Measurements from ENCODE around the gene WNT2B. TPM values are rescaled to one million over a fixed set of nuclear protein-coding genes. Genes with fewer than 3 reads are reported as not detected.

WNT2B gene
- total and polyA plus RNA-seq, 2 donors (not counting 1 experiment from before 2014, with no cell fraction given) = 0.54 to 5.2 TPM

- Histone ChIP-seq H3K4me1 (ENCODE audit: control insufficient read depth in 2 of 2, insufficient read depth in 2 of 2, low read length in 2 of 2) (peaks cover 45 to 58% of the 10 kb centered on the region in 2 donors), H3K27ac (ENCODE audit: low read length in 2 of 2) (no peak overlapping the region), H3K79me2 (ENCODE audit: control insufficient read depth, insufficient read depth, low read length) (no peaks in the 10 kb centered on the region), H3K9ac (ENCODE audit: low read length) (no peak overlapping the region), H3K27me3 (replicated peaks in 1 of 4; ENCODE audit: control extremely low read depth in 1 of 4, control insufficient read depth in 3 of 4, insufficient read depth in 4 of 4, low read length in 3 of 4) (peaks cover 0 to 80% (median 28%) of the 10 kb centered on the region in 4 experiments), H4K20me1 (ENCODE audit: control insufficient read depth, insufficient read depth, low read length, poor library complexity, severe bottlenecking) (no peaks in the 10 kb centered on the region), H3K9me3 (ENCODE audit: control extremely low read depth in 1 of 3, control insufficient read depth in 2 of 3, insufficient read depth in 1 of 3, low read length in 2 of 3) (peaks cover 0 to 10% (median 0%) of the 10 kb centered on the region in 3 donors), H3K36me3 (replicated peaks in 1 of 2; ENCODE audit: control extremely low read depth in 1 of 2, control insufficient read depth in 1 of 2, extremely low read depth in 1 of 2, insufficient read depth in 2 of 2, low read length in 1 of 2) (no peaks in the 10 kb centered on the region), H3K4me2 (replicated peaks; ENCODE audit: low read depth, low read length, poor library complexity, severe bottlenecking) (no peak overlapping the region), H2AFZ (ENCODE audit: insufficient read depth, low read depth, low read length, poor library complexity, severe bottlenecking) (no peak overlapping the region), H3K4me3 (ENCODE audit: control extremely low read depth in 1 of 5, extremely low read depth in 1 of 5, insufficient read depth in 1 of 5, low read depth in 2 of 5, low read length in 4 of 5) (no peak overlapping the region)
- DNase-seq (no peak), ATAC-seq (ENCODE audit: low read depth) (no peak)
- ChIA-PET CTCF (interaction anchor here (1.3 kb wide), 1 partner anchor 111 kb away, joined by 3 read pairs; the partner anchor contains the start of gene CTTNBP2NL), POLR2A (no interaction called here)
- 97% methylated on average over 7 of the region's 8 CpGs for WGBS (ENCODE audit: insufficient coverage)
- peaks cover 31% of the 10 kb centered on the region for H3K27me3 Mint-ChIP-seq
- H3K4me1 Mint-ChIP-seq = peaks cover 46% of the 10 kb centered on the region
- no peaks in the 10 kb centered on the region for H3K9me3 Mint-ChIP-seq (ENCODE audit: insufficient read depth)
- intact Hi-C loops (cut with micrococcal nuclease) = loop anchor here (2.0 to 10.0 kb wide), 2 partner anchors 110 to 168 kb away; partner anchors contain the start of genes CTTNBP2NL and MOV10
- H3K4me3 Mint-ChIP-seq = peak overlapping the region; percentile 89
- TF ChIP-seq CTCF (IDR thresholded peaks at IDR 0.05) (no peak), EZH2 (IDR thresholded peaks at IDR 0.05; ENCODE audit: borderline replicate concordance, insufficient read depth, low read depth, low read length, poor library complexity, severe bottlenecking) (no peak)
- H3K27ac Mint-ChIP-seq = peak overlapping the region; percentile 22
These were observed 2.0 kb upstream of the WNT2B start for GRCh38 chr1:112506731-112507130.

GRCh38 chr1:112507336-112507735 is 1.4 kb upstream of the WNT2B start:
- Histone ChIP-seq H2AFZ (ENCODE audit: insufficient read depth, low read depth, low read length, poor library complexity, severe bottlenecking) (peak overlapping the region; percentile 82), H3K27ac (ENCODE audit: low read length in 2 of 2) (no peak overlapping the region), H3K9me3 (ENCODE audit: control extremely low read depth in 1 of 3, control insufficient read depth in 2 of 3, insufficient read depth in 1 of 3, low read length in 2 of 3) (peaks cover 0 to 10% (median 0%) of the 10 kb centered on the region in 3 donors), H3K4me3 (ENCODE audit: control extremely low read depth in 1 of 5, extremely low read depth in 1 of 5, insufficient read depth in 1 of 5, low read depth in 2 of 5, low read length in 4 of 5) (peak overlapping the region in 2 of 5 experiments; percentile 44 to 67), H3K79me2 (ENCODE audit: control insufficient read depth, insufficient read depth, low read length) (no peaks in the 10 kb centered on the region), H3K4me2 (replicated peaks; ENCODE audit: low read depth, low read length, poor library complexity, severe bottlenecking) (peak overlapping the region; percentile 82), H3K36me3 (replicated peaks in 1 of 2; ENCODE audit: control extremely low read depth in 1 of 2, control insufficient read depth in 1 of 2, extremely low read depth in 1 of 2, insufficient read depth in 2 of 2, low read length in 1 of 2) (no peaks in the 10 kb centered on the region), H3K9ac (ENCODE audit: low read length) (peak overlapping the region; percentile 71), H4K20me1 (ENCODE audit: control insufficient read depth, insufficient read depth, low read length, poor library complexity, severe bottlenecking) (no peaks in the 10 kb centered on the region), H3K4me1 (ENCODE audit: control insufficient read depth in 2 of 2, insufficient read depth in 2 of 2, low read length in 2 of 2) (peaks cover 41 to 52% of the 10 kb centered on the region in 2 donors), H3K27me3 (replicated peaks in 1 of 4; ENCODE audit: control extremely low read depth in 1 of 4, control insufficient read depth in 3 of 4, insufficient read depth in 4 of 4, low read length in 3 of 4) (peaks cover 0 to 74% (median 25%) of the 10 kb centered on the region in 4 experiments)
- CTCF ChIA-PET = no interaction called here
- ATAC-seq (ENCODE audit: low read depth) (no peak), DNase-seq (no peak)
- Mint-ChIP-seq H3K27me3 (peaks cover 28% of the 10 kb centered on the region), H3K4me1 (peaks cover 43% of the 10 kb centered on the region), H3K4me3 (peak overlapping the region; percentile 89), H3K27ac (peak overlapping the region; percentile 22), H3K9me3 (ENCODE audit: insufficient read depth) (no peaks in the 10 kb centered on the region)
- WGBS (ENCODE audit: insufficient coverage) = 100% methylated on average over 4 of the region's 9 CpGs
- POLR2A ChIA-PET = no interaction called here
- TF ChIP-seq CTCF (IDR thresholded peaks at IDR 0.05) = no peak
- no peak for TF ChIP-seq EZH2 (IDR thresholded peaks at IDR 0.05; ENCODE audit: borderline replicate concordance, insufficient read depth, low read depth, low read length, poor library complexity, severe bottlenecking)
- intact Hi-C loops (cut with micrococcal nuclease) = loop anchor here (2.0 to 10.0 kb wide), 2 partner anchors 111 to 167 kb away; partner anchors contain the start of genes CTTNBP2NL and MOV10
